ENCODE results near the gene BPTF. TPM values are rescaled to one million over a fixed set of nuclear protein-coding genes. Genes with fewer than 3 reads are reported as not detected.

Gene BPTF
- total and polyA plus RNA-seq, 2 of the 13 experiments (the other 11 are each of a cell fraction or from before 2014, with no cell fraction given): 43.5 to 66.1 TPM

DNA sequence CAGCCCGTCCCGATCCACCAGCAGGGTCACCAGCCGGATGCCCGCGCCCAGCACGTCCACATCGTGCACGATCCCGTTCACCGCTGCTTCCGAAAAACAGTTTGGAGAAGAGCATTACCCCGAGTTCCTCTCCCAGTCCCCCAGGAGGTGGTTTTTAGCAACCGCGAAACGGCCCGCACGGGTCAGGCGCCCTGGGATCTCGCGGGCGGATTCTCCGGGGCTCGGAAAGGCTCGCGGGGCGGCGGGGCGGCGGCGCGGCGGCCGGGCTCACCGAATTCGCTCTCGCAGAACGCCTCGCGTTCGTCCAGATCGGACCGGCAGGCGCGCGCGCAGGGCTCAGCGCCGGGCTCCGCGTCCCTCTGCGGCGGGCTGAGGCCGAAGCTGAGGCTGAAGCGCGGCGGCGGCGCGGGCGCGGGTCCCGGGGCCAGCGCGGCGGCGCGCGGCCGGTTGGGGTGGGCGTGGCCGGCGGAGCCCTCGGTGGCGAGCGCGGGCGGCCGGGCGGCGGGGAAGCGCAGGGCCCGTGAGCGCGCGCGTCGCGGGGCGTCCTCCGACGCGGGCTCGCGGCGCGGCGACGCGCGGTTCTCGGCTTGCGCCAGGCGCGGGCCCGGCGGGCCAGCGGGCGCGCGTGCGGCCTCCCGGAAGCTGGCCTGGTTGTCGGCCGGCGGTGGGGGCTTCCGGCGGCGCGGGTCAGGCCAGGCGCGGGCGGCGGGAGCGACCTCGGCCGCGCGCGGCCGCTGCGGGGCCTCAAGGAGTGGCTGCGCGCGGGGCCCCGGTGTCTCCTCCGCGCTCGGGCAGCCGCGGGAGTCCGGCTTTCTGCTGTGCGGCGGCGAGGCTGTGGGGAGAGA, 168.1 kb downstream of the BPTF start (continued):
- peak; percentile 33 for TF ChIP-seq SP4 (CRISPR knock-in tag; IDR thresholded peaks at IDR 0.05)
- TF ChIP-seq NFE2L1 (CRISPR knock-in tag; IDR thresholded peaks at IDR 0.05; ENCODE audit: borderline replicate concordance): no peak
- no peak for TF ChIP-seq NONO (IDR thresholded peaks at IDR 0.05)
- TF ChIP-seq NONO (CRISPR knock-in tag; conservative IDR thresholded peaks at IDR 0.05): peak; percentile 57; the same call in 1 of the 2 replicates
- no peak for TF ChIP-seq ZNF30 (CRISPR knock-in tag; IDR thresholded peaks at IDR 0.05)
- peak; percentile 42; the same call in 1 of the 2 replicates for TF ChIP-seq ZBTB7B (CRISPR knock-in tag; IDR thresholded peaks at IDR 0.05)
- TF ChIP-seq PAWR (CRISPR knock-in tag; IDR thresholded peaks at IDR 0.05; ENCODE audit: borderline replicate concordance): no peak
- TF ChIP-seq, protein P1, sequence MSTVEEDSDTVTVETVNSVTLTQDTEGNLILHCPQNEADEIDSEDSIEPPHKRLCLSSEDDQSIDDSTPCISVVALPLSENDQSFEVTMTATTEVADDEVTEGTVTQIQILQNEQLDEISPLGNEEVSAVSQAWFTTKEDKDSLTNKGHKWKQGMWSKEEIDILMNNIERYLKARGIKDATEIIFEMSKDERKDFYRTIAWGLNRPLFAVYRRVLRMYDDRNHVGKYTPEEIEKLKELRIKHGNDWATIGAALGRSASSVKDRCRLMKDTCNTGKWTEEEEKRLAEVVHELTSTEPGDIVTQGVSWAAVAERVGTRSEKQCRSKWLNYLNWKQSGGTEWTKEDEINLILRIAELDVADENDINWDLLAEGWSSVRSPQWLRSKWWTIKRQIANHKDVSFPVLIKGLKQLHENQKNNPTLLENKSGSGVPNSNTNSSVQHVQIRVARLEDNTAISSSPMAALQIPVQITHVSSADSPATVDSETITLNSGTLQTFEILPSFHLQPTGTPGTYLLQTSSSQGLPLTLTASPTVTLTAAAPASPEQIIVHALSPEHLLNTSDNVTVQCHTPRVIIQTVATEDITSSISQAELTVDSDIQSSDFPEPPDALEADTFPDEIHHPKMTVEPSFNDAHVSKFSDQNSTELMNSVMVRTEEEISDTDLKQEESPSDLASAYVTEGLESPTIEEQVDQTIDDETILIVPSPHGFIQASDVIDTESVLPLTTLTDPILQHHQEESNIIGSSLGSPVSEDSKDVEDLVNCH (CRISPR knock-in tag; IDR thresholded peaks at IDR 0.05): no peak
- TF ChIP-seq, protein P2, sequence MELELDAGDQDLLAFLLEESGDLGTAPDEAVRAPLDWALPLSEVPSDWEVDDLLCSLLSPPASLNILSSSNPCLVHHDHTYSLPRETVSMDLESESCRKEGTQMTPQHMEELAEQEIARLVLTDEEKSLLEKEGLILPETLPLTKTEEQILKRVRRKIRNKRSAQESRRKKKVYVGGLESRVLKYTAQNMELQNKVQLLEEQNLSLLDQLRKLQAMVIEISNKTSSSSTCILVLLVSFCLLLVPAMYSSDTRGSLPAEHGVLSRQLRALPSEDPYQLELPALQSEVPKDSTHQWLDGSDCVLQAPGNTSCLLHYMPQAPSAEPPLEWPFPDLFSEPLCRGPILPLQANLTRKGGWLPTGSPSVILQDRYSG (CRISPR knock-in tag; IDR thresholded peaks at IDR 0.05): no peak
- TF ChIP-seq, protein P3, sequence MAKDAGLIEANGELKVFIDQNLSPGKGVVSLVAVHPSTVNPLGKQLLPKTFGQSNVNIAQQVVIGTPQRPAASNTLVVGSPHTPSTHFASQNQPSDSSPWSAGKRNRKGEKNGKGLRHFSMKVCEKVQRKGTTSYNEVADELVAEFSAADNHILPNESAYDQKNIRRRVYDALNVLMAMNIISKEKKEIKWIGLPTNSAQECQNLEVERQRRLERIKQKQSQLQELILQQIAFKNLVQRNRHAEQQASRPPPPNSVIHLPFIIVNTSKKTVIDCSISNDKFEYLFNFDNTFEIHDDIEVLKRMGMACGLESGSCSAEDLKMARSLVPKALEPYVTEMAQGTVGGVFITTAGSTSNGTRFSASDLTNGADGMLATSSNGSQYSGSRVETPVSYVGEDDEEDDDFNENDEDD (CRISPR knock-in tag; IDR thresholded peaks at IDR 0.05; ENCODE audit: borderline replicate concordance): no peak
- no peak for TF ChIP-seq ZNF260 (CRISPR knock-in tag; IDR thresholded peaks at IDR 0.05; ENCODE audit: borderline replicate concordance, low read depth)
- 0 out of 2 replicates have a peak, but pooled peaks have one; percentile 61 for TF ChIP-seq KAT7 (CRISPR knock-in tag; IDR thresholded peaks at IDR 0.05; ENCODE audit: borderline replicate concordance)
- TF ChIP-seq ETV6 (CRISPR knock-in tag; conservative IDR thresholded peaks at IDR 0.05): 0 out of 2 replicates have a peak, but pooled peaks have one; percentile 48
- peak; percentile 74; the same call in 1 of the 2 replicates for TF ChIP-seq ZNF749 (CRISPR knock-in tag; IDR thresholded peaks at IDR 0.05; ENCODE audit: borderline replicate concordance)
- no peak; the same call in 1 of the 2 replicates for TF ChIP-seq ZNF33B (CRISPR knock-in tag; IDR thresholded peaks at IDR 0.05)
- no peak for TF ChIP-seq ZNF33A (CRISPR knock-in tag; IDR thresholded peaks at IDR 0.05; ENCODE audit: borderline replicate concordance)
- no peak for TF ChIP-seq REXO4 (CRISPR knock-in tag; IDR thresholded peaks at IDR 0.05; ENCODE audit: borderline replicate concordance)
- TF ChIP-seq HOXD1 (CRISPR knock-in tag; IDR thresholded peaks at IDR 0.05): no peak
- TF ChIP-seq ZNF761 (CRISPR knock-in tag; conservative IDR thresholded peaks at IDR 0.05): no peak
- peak; percentile 87 for TF ChIP-seq IKZF4 (CRISPR knock-in tag; IDR thresholded peaks at IDR 0.05; ENCODE audit: borderline replicate concordance, low read depth, not compliant biosample characterization)
- no peak for TF ChIP-seq ZBTB3 (CRISPR knock-in tag; IDR thresholded peaks at IDR 0.05; ENCODE audit: borderline replicate concordance, low read depth)
- TF ChIP-seq ELF4 (CRISPR knock-in tag; IDR thresholded peaks at IDR 0.05; ENCODE audit: borderline replicate concordance): no peak
- no peak for TF ChIP-seq ZNF354B (CRISPR knock-in tag; IDR thresholded peaks at IDR 0.05)
- TF ChIP-seq BRCA1 (CRISPR knock-in tag; IDR thresholded peaks at IDR 0.05): no peak

All from HepG2 (cell line).